Adrenal gland (tissue), 12 donors: ENCODE measurements around the gene MICA. TPM values are rescaled to one million over a fixed set of nuclear protein-coding genes. Genes with fewer than 3 reads are reported as not detected.
A peak's percentile ranks its signal among the peaks of the same experiment; 100 is the strongest.
"Not testable (repeated sequence)": the region's sequence is repeated elsewhere in the genome, so short reads cannot be mapped to it uniquely, and the experiment has no call there.

Source experiments
- DNase-seq, 7 donors: peaks; one replicate each; pipeline ENCODE4 v3.0.0-alpha.2; 2019 to 2020
- H3K27ac ChIP-seq, 5 donors: fragments of 200-600 bp; sonication (generic) in 4 of 5; 1 replicate in 3 of 5; 2 replicates in 2 of 5; pipeline versions ENCODE4 v1.5.1 to v1.8.0; 2016 to 2020; ENCODE audit warnings: mild to moderate bottlenecking in 1 of 5
- H3K27me3 ChIP-seq: fragments of 200-600 bp; 2 replicates; pipeline ENCODE4 v1.8.0; 2021
- H3K36me3 ChIP-seq, 2 donors: fragments of 200-600 bp; replicated peaks in 1 of 2; 1 replicate in 1 of 2; 2 replicates in 1 of 2; pipeline versions ENCODE4 v1.5.1 to v1.8.0; 2018 to 2022
- H3K4me1 ChIP-seq, 2 donors: fragments of 200-600 bp; replicated peaks in 1 of 2; 1 replicate in 1 of 2; 2 replicates in 1 of 2; pipeline versions ENCODE4 v1.5.1 to v1.8.0; 2018 to 2021
- H3K4me3 ChIP-seq, 4 donors: fragments of 200-600 bp; sonication (generic) in 3 of 4; one replicate each; pipeline ENCODE4 v1.5.1; 2016 to 2018
- H3K9me3 ChIP-seq, 3 donors: fragments of 200-600 bp; sonication (generic) in 1 of 3; replicated peaks in 1 of 3; 1 replicate in 2 of 3; 2 replicates in 1 of 3; pipeline versions ENCODE4 v1.5.1 to v1.8.0; 2016 to 2021
- POLR2A ChIP-seq, 2 donors: fragments of 450-650 bp; IDR thresholded peaks; one replicate each; pipeline ENCODE4 v1.6.1; 2017; ENCODE audit warnings: antibody characterized with exemption in 2 of 2, mild to moderate bottlenecking in 2 of 2, moderate library complexity in 1 of 2
- WGBS, 4 donors: extraction: QIAGEN DNeasy Blood & Tissue Kit in 2 of 4; methylation state at CpG; one replicate each; pipeline versions ENCODE4 v1.1.5 to v1.1.7; 2013 to 2017; 5-methylcytosine and 5-hydroxymethylcytosine counted together
- intact Hi-C, 2 donors: fragments of 100-400 bp; cut with DNase I; formaldehyde crosslinking; loops; one replicate each; pipeline versions ENCODE4 v1.14.1 to v1.15.0; 2022 to 2023
- polyA plus RNA-seq, 3 donors: library from polyadenylated mRNA; stranded (reverse); fragments of 200-250 nt in 2 of 3; fragments of 350-450 nt in 1 of 3; fragmentation: Illumina TruSeq in 1 of 3; extraction: RNeasy Lipid Tissue Mini Kit (QIAGEN cat#74804) in 1 of 3; gene quantifications; one replicate each; pipeline ENCODE4 v1.2.3, GENCODE V29; 2013 to 2014
- total RNA-seq, 9 donors: library from RNA; depleted of rRNA in 4 of 9; stranded (reverse); fragments of >200 nt in 4 of 9; fragments of 120-200 nt in 1 of 9; fragmentation: NEBNext Ultra II Directional in 1 of 9; extraction: Animal tissue kit (Norgen Biotek cat#: 25700) in 1 of 9; gene quantifications; one replicate each; pipeline versions ENCODE4 v1.1.0 to v1.2.4, GENCODE V29; 2013 to 2023
- TF ChIP-seq, protein P1 (sequence below), 6 experiments: fragments of 450-650 bp in 4 of 6; fragments of 200-600 bp in 2 of 6; sonication (generic) in 1 of 6; IDR thresholded peaks; 1 replicate in 5 of 6; 2 replicates in 1 of 6; pipeline versions ENCODE4 v1.5.1 to v1.8.0; 2016 to 2021; ENCODE audit warnings: antibody characterized with exemption in 6 of 6, mild to moderate bottlenecking in 2 of 6, moderate library complexity in 1 of 6
- donor health status: healthy with polysubstance abuse.
- donor health status: Bipolar disorder and iron deficiency.
- donor health status: DM: yes; HTN: yes; CAD: no.
- donor health status: DM: no; HTN: no; CAD: no.
- donor health status: DM: no; HTN: no; CAD: no.
- donor health status: DM: yes; HTN: yes; CAD: no.

MICA gene
- total and polyA plus RNA-seq, 12 donors: 12.2 to 66.0 (median 36.1) TPM

DNA sequence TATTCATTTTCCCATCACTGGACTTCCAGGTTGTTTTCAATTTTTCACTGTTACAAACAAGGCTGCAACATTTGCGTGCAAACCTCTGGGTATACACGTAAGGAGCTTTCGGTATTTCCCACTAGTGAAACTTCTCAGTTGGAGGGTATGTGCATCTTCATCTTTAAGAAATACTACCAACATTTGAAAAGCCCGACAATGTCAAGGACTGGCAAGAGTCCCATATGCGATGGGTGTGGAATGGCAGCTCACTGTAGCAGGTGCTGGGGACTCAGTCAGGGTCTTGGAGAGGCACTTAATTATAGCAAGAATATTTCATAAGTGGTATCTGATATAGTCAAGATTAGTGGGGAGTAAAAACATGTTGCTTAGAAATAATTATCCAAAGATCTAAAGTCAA lies 37.5 kb upstream of the MICA start:
- DNase-seq: no peak
- H3K36me3 ChIP-seq: no peaks in the 10 kb centered on the region
- intact Hi-C loops: loop anchor here (5.0 kb wide), 2 partner anchors 169 to 229 kb away; partner anchors contain the start of gene PSORS1C2 (in 1 of the 2)
- no peak for TF ChIP-seq POLR2A (IDR thresholded peaks at IDR 0.05)
- TF ChIP-seq, protein P1, sequence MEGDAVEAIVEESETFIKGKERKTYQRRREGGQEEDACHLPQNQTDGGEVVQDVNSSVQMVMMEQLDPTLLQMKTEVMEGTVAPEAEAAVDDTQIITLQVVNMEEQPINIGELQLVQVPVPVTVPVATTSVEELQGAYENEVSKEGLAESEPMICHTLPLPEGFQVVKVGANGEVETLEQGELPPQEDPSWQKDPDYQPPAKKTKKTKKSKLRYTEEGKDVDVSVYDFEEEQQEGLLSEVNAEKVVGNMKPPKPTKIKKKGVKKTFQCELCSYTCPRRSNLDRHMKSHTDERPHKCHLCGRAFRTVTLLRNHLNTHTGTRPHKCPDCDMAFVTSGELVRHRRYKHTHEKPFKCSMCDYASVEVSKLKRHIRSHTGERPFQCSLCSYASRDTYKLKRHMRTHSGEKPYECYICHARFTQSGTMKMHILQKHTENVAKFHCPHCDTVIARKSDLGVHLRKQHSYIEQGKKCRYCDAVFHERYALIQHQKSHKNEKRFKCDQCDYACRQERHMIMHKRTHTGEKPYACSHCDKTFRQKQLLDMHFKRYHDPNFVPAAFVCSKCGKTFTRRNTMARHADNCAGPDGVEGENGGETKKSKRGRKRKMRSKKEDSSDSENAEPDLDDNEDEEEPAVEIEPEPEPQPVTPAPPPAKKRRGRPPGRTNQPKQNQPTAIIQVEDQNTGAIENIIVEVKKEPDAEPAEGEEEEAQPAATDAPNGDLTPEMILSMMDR (IDR thresholded peaks at IDR 0.05): no peak
- H3K9me3 ChIP-seq: no peaks in the 10 kb centered on the region
- peaks cover 3% of the 10 kb centered on the region for H3K27me3 ChIP-seq
- WGBS, 4 donors: 62 to 73% (median 70%) methylated on average over 5 of the region's 5 CpGs
- H3K4me1 ChIP-seq: no peaks in the 10 kb centered on the region
- H3K4me3 ChIP-seq: no peak overlapping the region
- no peak overlapping the region for H3K27ac ChIP-seq

DNA sequence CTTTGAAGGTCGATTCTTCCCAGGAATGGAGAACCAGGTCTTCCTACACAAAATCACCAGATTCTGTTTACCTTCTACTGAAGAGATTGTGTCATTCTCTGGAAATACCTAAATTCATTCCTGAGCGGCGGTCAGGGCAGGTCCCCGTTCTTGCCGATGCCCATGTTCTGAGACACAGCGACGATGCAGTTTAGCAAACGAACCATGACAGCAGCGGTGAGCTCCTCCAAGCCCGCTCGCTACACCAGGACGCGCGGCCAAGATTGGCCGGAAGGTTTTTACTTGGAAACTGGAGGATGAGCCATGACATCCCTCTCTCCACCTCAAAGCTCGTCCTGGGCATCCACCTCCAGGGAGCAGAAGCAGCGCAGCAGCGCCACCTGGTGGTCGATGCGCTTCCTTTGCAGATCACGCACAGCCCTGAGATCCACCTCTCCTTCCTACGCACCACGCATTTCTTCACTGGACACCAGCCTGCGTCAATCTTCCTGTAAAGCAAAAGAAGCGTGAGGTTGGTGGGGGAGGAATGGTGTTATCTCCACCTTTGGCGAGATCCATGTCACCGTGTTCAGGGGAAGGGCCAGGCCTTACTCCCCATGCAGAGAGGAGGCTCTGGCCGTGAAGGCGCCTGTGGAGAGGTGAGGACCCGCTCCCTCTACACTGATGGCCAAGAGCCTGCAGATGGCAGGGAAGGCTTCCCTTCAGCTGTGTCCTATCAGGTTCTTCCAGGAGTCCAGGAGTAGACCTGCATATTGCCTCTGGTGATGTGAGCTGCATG lies 36.5 kb upstream of the MICA start:
- peak; percentile 88 to 93 (median 90) for DNase-seq
- TF ChIP-seq, protein P1 (IDR thresholded peaks at IDR 0.05): peak; percentile 91 to 97 (median 96)
- TF ChIP-seq POLR2A (IDR thresholded peaks at IDR 0.05): no peak
- no peaks in the 10 kb centered on the region for H3K9me3 ChIP-seq
- H3K27ac ChIP-seq: no peak overlapping the region
- intact Hi-C loops: loop anchor here (5.0 kb wide), 2 partner anchors 170 to 230 kb away; partner anchors contain the start of gene PSORS1C2 (in 1 of the 2)
- peaks cover 3% of the 10 kb centered on the region for H3K27me3 ChIP-seq
- no peaks in the 10 kb centered on the region for H3K4me1 ChIP-seq
- WGBS, 4 donors: 3 to 8% (median 7%) methylated on average over 16 to 30 of the region's 30 CpGs
- H3K4me3 ChIP-seq: no peak overlapping the region
- H3K36me3 ChIP-seq: no peaks in the 10 kb centered on the region

DNA sequence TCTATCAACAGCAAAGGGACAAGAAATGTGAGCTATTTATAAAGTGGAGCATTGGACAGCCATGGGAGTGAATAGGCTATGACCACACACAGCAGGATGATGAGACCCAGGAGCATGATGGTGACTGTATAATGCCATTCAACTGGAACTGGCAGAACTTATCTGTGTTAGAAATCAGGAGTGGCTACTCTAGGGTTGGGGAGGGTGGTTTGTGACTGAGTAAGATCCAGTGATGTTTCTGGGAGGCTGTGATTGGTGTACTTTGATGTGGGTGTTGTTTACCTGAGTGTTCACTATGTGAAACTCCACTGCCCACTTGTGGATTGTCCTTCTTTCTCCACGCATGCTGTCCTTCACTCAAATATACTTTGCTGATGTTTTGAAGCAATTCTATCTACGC lies 34.9 kb upstream of the MICA start:
- H3K27me3 ChIP-seq: no peaks in the 10 kb centered on the region
- intact Hi-C loops: loop anchor here (5.0 kb wide), 2 partner anchors 171 to 231 kb away; partner anchors contain the start of gene PSORS1C2 (in 1 of the 2)
- DNase-seq: no peak
- no peak for TF ChIP-seq POLR2A (IDR thresholded peaks at IDR 0.05)
- TF ChIP-seq, protein P1 (IDR thresholded peaks at IDR 0.05): no peak
- no peak overlapping the region for H3K27ac ChIP-seq
- H3K4me1 ChIP-seq: no peaks in the 10 kb centered on the region
- H3K9me3 ChIP-seq: no peaks in the 10 kb centered on the region
- no peaks in the 10 kb centered on the region for H3K36me3 ChIP-seq
- WGBS, 4 donors: 58 to 79% (median 67%) methylated on average over 2 of the region's 2 CpGs
- H3K4me3 ChIP-seq: no peak overlapping the region

DNA sequence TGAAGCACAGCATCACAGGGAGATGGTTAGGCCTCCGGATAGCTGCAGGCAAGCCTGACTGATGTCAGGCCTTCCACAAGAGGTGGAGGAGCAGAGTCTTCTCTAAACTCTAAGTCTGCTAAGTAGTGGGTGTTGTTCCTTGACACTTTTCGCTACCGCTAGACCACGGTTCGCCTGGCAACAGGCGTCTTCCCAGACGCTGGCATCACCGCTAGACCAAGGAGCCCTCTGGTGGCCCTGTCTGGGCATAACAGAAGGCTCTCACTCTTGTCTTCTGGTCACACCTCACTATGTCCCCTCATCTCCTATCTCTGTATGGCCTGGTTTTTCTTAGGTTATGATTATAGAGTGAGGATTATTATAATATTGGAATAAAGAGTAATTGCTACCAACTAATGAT lies 29.3 kb upstream of the MICA start:
- H3K4me3 ChIP-seq, H3K36me3 ChIP-seq, H3K27ac ChIP-seq, H3K9me3 ChIP-seq, H3K4me1 ChIP-seq, intact Hi-C loops, H3K27me3 ChIP-seq: not testable (repeated sequence)
- DNase-seq: peak in 1 of 7 donors; percentile 43
- WGBS, 4 donors: 0 to 100% (median 20%) methylated on average over 1 to 8 of the region's 8 CpGs; no CpG with 5 or more reads in 1 of the 4 donors
- TF ChIP-seq, protein P1 (IDR thresholded peaks at IDR 0.05): peak in 2 of 6 experiments; percentile 21 to 31
